ENCODE results near the gene GOLGA6L9.
"Not testable (repeated sequence)": the region's sequence is repeated elsewhere in the genome, so short reads cannot be mapped to it uniquely, and the experiment has no call there.

GRCh38 chr15:82387209-82387608 lies 42.4 kb upstream of the GOLGA6L9 start:
- not testable (repeated sequence) for TF ChIP-seq CTCF (IDR thresholded peaks at IDR 0.05); TCF7L2 (IDR thresholded peaks at IDR 0.05; ENCODE audit: low read depth, low read length); SIN3A (IDR thresholded peaks at IDR 0.05; ENCODE audit: borderline replicate concordance, insufficient read depth, low read depth, low read length)
- TF ChIP-seq, protein P1, sequence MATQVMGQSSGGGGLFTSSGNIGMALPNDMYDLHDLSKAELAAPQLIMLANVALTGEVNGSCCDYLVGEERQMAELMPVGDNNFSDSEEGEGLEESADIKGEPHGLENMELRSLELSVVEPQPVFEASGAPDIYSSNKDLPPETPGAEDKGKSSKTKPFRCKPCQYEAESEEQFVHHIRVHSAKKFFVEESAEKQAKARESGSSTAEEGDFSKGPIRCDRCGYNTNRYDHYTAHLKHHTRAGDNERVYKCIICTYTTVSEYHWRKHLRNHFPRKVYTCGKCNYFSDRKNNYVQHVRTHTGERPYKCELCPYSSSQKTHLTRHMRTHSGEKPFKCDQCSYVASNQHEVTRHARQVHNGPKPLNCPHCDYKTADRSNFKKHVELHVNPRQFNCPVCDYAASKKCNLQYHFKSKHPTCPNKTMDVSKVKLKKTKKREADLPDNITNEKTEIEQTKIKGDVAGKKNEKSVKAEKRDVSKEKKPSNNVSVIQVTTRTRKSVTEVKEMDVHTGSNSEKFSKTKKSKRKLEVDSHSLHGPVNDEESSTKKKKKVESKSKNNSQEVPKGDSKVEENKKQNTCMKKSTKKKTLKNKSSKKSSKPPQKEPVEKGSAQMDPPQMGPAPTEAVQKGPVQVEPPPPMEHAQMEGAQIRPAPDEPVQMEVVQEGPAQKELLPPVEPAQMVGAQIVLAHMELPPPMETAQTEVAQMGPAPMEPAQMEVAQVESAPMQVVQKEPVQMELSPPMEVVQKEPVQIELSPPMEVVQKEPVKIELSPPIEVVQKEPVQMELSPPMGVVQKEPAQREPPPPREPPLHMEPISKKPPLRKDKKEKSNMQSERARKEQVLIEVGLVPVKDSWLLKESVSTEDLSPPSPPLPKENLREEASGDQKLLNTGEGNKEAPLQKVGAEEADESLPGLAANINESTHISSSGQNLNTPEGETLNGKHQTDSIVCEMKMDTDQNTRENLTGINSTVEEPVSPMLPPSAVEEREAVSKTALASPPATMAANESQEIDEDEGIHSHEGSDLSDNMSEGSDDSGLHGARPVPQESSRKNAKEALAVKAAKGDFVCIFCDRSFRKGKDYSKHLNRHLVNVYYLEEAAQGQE (IDR thresholded peaks at IDR 0.05; ENCODE audit: insufficient read depth in 1 of 2, low read depth in 2 of 2, low read length in 1 of 2), result not testable (repeated sequence)

Measured in Panc1 (cell line).